ENCODE data around the gene CBLN4.

GRCh38 chr20:55947701-55948100 is 57.6 kb downstream of the CBLN4 start:
- no peak for TF ChIP-seq CTCF (IDR thresholded peaks at IDR 0.05)
- no peak for TF ChIP-seq POLR2A (IDR thresholded peaks at IDR 0.05)

Measured in thyroid gland (tissue), 4 donors.